Kidney epithelial cell (primary cell): Measurements from ENCODE around the gene TEX19. TPM values are rescaled to one million over a fixed set of nuclear protein-coding genes. Genes with fewer than 3 reads are reported as not detected.

Experiments
- DNase-seq: peaks from one replicate; pipeline ENCODE4 v3.0.0-alpha.2; 2010; ENCODE audit warnings: low read depth
- H3K27me3 ChIP-seq: 2 replicates; pipeline ENCODE4 v1.6.0; 2011; ENCODE audit warnings: low read length; ENCODE audit not compliant: control insufficient read depth, insufficient read depth
- H3K36me3 ChIP-seq: 2 replicates; pipeline ENCODE4 v1.5.1; 2011; ENCODE audit warnings: low read length; ENCODE audit not compliant: control insufficient read depth, insufficient read depth
- H3K4me3 ChIP-seq: 2 replicates; pipeline ENCODE4 v1.5.1; 2011; ENCODE audit warnings: low read depth, mild to moderate bottlenecking, control low read depth, low read length
- CTCF ChIP-seq: IDR thresholded peaks from 2 replicates; pipeline ENCODE4 v1.5.1; 2011; ENCODE audit warnings: mild to moderate bottlenecking, moderate library complexity, low read length, control low read depth, inconsistent platforms; ENCODE audit not compliant: insufficient read depth, poor library complexity, severe bottlenecking
- total RNA-seq: library from RNA; depleted of rRNA; stranded (reverse); fragments of >200 nt; gene quantifications from 2 replicates; pipeline ENCODE4 v1.2.3, GENCODE V29; 2015

Gene TEX19
- total RNA-seq, 1 donor from 2014 or later, result not detected

- no peak for TF ChIP-seq CTCF
- Histone ChIP-seq H3K27me3 (peaks cover 62% of the 10 kb centered on the region), H3K4me3 (no peak overlapping the region), H3K36me3 (no peaks in the 10 kb centered on the region)
- DNase-seq, result no peak
Observed at GRCh38 chr17:82384051-82384729, 25.1 kb downstream of the TEX19 start.

- peak; percentile 51 for TF ChIP-seq CTCF
- DNase-seq, result no peak
- H3K36me3 ChIP-seq, result no peaks in the 10 kb centered on the region
- peaks cover 57% of the 10 kb centered on the region for H3K27me3 ChIP-seq
- no peak overlapping the region for H3K4me3 ChIP-seq
Observed at GRCh38 chr17:82384730-82385481, 25.9 kb downstream of the TEX19 start.

GRCh38 chr17:82385559-82386254, 26.7 kb downstream of the TEX19 start:
- H3K36me3 ChIP-seq, result no peaks in the 10 kb centered on the region
- no peak for TF ChIP-seq CTCF
- peaks cover 55% of the 10 kb centered on the region for H3K27me3 ChIP-seq
- no peak for DNase-seq
- H3K4me3 ChIP-seq, result no peak overlapping the region

DNA sequence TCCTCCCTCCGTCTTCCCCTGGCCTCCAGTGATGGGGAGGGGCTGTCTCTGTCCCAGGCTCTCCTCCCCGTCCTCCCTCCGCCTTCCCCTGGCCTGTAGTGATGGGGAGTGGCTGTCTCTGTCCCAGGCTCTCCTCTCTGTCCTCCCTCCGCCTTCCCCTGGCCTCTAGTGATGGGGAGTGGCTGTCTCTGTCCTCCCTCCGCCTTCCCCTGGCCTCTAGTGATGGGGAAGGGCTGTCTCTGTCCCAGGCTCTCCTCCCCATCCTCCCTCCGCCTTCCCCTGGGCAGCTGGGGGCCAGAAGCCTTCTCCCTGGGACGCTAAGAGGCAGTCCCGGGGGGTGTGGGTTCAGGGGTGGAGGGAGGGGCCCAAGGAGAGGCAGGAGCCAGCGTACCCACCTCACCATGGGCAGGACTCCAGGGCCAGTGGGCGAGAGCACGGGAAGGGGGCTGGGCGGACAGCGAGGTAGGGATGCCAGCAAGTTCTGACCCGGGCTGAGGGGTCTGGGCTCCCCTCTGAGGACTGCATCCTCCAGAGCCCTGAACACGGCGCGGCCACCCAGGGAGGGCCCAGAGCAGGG, 27.3 kb downstream of the TEX19 start:
- Histone ChIP-seq H3K27me3 (peaks cover 49% of the 10 kb centered on the region), H3K4me3 (no peak overlapping the region), H3K36me3 (no peaks in the 10 kb centered on the region)
- no peak for TF ChIP-seq CTCF
- DNase-seq, result no peak

- Histone ChIP-seq H3K4me3 (no peak overlapping the region), H3K36me3 (no peaks in the 10 kb centered on the region), H3K27me3 (peaks cover 46% of the 10 kb centered on the region)
- TF ChIP-seq CTCF, result no peak
- DNase-seq, result no peak
Observed at GRCh38 chr17:82386881-82387704, 28.0 kb downstream of the TEX19 start.
